SK-N-MC (cell line): Measurements from ENCODE around the gene CHTF18.

Source experiments
- DNase-seq: peaks from one replicate; pipeline ENCODE4 v3.0.0-alpha.2; 2011; ENCODE audit warnings: low read depth, low spot score
- H3K27ac ChIP-seq: fragments of 200-600 bp; sonication (generic); 2 replicates; pipeline ENCODE4 v1.5.1; 2016; ENCODE audit warnings: mixed run types
- H3K36me3 ChIP-seq: fragments of 200-600 bp; sonication (generic); 2 replicates; pipeline ENCODE4 v1.6.1; 2017; ENCODE audit warnings: antibody characterized with exemption, low read length, mixed read lengths; ENCODE audit not compliant: insufficient read depth
- H3K4me3 ChIP-seq: fragments of 200-600 bp; sonication (generic); 2 replicates; pipeline ENCODE4 v1.5.1; 2016
- H3K9ac ChIP-seq: fragments of 200-600 bp; sonication (generic); 2 replicates; pipeline ENCODE4 v1.8.0; 2017; ENCODE audit warnings: mixed run types, mixed read lengths; ENCODE audit not compliant: insufficient read length
- H3K9me3 ChIP-seq: fragments of 200-600 bp; sonication (generic); 2 replicates; pipeline ENCODE4 v1.6.1; 2017; ENCODE audit warnings: low read depth, mild to moderate bottlenecking, antibody characterized with exemption, low read length, moderate library complexity, mixed read lengths
- EZH2 ChIP-seq: fragments of 200-600 bp; sonication (generic); IDR thresholded peaks from one replicate; pipeline ENCODE4 v1.6.1; 2017; ENCODE audit warnings: antibody characterized with exemption
- FOXP2 ChIP-seq: optimal IDR thresholded peaks from 2 replicates; pipeline ENCODE3; 2011; ENCODE audit warnings: mild to moderate bottlenecking, moderate library complexity; ENCODE audit not compliant: insufficient read depth; ENCODE audit errors: extremely low read length, control extremely low read depth
- POLR2AphosphoS5 ChIP-seq: IDR thresholded peaks from 2 replicates; pipeline ENCODE4 v1.6.1; 2012; ENCODE audit warnings: mild to moderate bottlenecking, low read depth, low read length, borderline replicate concordance

Gene CHTF18

GRCh38 chr16:785563-786535 lies 2.6 kb upstream of the CHTF18 start:
- Histone ChIP-seq H3K27ac (no peak overlapping the region), H3K9me3 (no peaks in the 10 kb centered on the region), H3K9ac (no peak overlapping the region), H3K36me3 (peaks cover 4% of the 10 kb centered on the region; the same call in 1 of the 2 replicates), H3K4me3 (no peak overlapping the region)
- TF ChIP-seq EZH2 (no peak), POLR2AphosphoS5 (no peak)
- no peak for DNase-seq

GRCh38 chr16:787321-787966 lies 976 bp upstream of the CHTF18 start:
- no peak overlapping the region for H3K27ac ChIP-seq
- H3K9me3 ChIP-seq, result no peaks in the 10 kb centered on the region
- peaks cover 14% of the 10 kb centered on the region; the same call in 1 of the 2 replicates for H3K36me3 ChIP-seq
- H3K4me3 ChIP-seq, result peak overlapping the region; percentile 84
- peak overlapping the region; percentile 89 for H3K9ac ChIP-seq
- TF ChIP-seq FOXP2 (no peak), POLR2AphosphoS5 (no peak), EZH2 (no peak)
- no peak for DNase-seq

GRCh38 chr16:787978-788398 lies 432 bp upstream of the CHTF18 start, which contains the start of gene RPUSD1:
RPUSD1 (minus strand) TSS chr16:788381; CDS start chr16:787737, 644 bp downstream.
- Histone ChIP-seq H3K9ac (peak within 1 kb of the TSS; percentile 90), H3K27ac (no peak within 1 kb of the TSS), H3K36me3 (peaks cover 14% of the 10 kb centered on the region; the same call in 1 of the 2 replicates), H3K9me3 (no peaks in the 10 kb centered on the region), H3K4me3 (peak within 1 kb of the TSS; percentile 94)
- DNase-seq, result no peak
- TF ChIP-seq POLR2AphosphoS5 (no peak), EZH2 (no peak), FOXP2 (no peak)

- H3K9ac ChIP-seq, result peak overlapping the region; percentile 90
- H3K4me3 ChIP-seq, result peak overlapping the region; percentile 94
- H3K36me3 ChIP-seq, result peaks cover 14% of the 10 kb centered on the region; the same call in 1 of the 2 replicates
- no peak for TF ChIP-seq POLR2AphosphoS5
- no peak for TF ChIP-seq FOXP2
- TF ChIP-seq EZH2, result no peak
- H3K9me3 ChIP-seq, result no peaks in the 10 kb centered on the region
- H3K27ac ChIP-seq, result no peak overlapping the region
- no peak for DNase-seq
These were observed 901 bp downstream of the CHTF18 start for GRCh38 chr16:789191-789850.

- no peak for DNase-seq
- no peak for TF ChIP-seq FOXP2
- no peak for TF ChIP-seq EZH2
- no peak for TF ChIP-seq POLR2AphosphoS5
- Histone ChIP-seq H3K9ac (no peak overlapping the region), H3K4me3 (no peak overlapping the region), H3K36me3 (peaks cover 14% of the 10 kb centered on the region; the same call in 1 of the 2 replicates), H3K9me3 (no peaks in the 10 kb centered on the region), H3K27ac (no peak overlapping the region)
These were observed 1.7 kb downstream of the CHTF18 start for GRCh38 chr16:790086-790485.

- H3K9ac ChIP-seq, result no peak overlapping the region
- no peaks in the 10 kb centered on the region for H3K9me3 ChIP-seq
- TF ChIP-seq FOXP2, result no peak
- no peak for TF ChIP-seq POLR2AphosphoS5
- TF ChIP-seq EZH2, result no peak
- H3K36me3 ChIP-seq, result peaks cover 14% of the 10 kb centered on the region; the same call in 1 of the 2 replicates
- DNase-seq, result no peak
- no peak overlapping the region for H3K4me3 ChIP-seq
- H3K27ac ChIP-seq, result no peak overlapping the region
These were observed 2.7 kb downstream of the CHTF18 start for GRCh38 chr16:791131-791530.

- Histone ChIP-seq H3K36me3 (peaks cover 14% of the 10 kb centered on the region; the same call in 1 of the 2 replicates), H3K9ac (no peak overlapping the region), H3K4me3 (no peak overlapping the region), H3K27ac (no peak overlapping the region), H3K9me3 (no peaks in the 10 kb centered on the region)
- TF ChIP-seq POLR2AphosphoS5 (no peak), EZH2 (no peak), FOXP2 (no peak)
- DNase-seq, result no peak
These were observed 4.0 kb downstream of the CHTF18 start for GRCh38 chr16:792221-792995.
